ENCODE results near the gene PRMT2. TPM values are rescaled to one million over a fixed set of nuclear protein-coding genes. Genes with fewer than 3 reads are reported as not detected.

The PRMT2 gene
- total and polyA plus RNA-seq, 2 experiments from 2014 or later, result 51.9 to 56.9 TPM

DNA sequence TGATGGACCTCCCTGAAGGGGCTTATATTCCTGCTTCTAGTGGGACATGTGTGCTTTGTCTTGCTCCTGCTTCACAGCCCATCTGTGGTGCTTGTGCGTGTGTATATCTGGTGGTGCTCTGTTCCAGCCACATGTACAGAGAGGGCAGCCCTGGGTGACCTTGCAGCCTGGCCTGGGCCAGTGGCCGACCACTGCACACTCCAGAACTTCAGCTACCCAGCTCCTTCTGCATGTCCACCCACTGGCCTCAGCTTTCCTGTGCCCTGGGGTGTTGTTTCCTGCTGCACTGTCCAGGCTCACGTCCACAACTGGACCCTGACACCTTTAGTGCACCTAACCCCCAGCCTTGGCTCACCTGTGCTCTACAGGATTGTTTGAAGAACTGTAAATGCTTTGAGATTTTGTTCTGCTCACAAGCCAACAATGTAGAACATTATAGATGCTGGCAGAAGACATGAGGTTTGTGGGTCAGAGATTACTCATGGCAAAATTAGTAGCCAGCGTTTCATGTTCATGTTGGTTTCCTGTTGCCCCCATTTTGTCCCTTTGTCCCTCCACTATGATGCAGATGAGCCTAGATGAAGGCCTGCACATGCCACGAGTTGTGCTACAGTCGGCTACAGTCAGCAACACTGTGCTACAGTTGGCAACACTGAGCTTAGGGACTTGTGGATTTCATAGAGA lies 25.3 kb upstream of the PRMT2 start:
- ATAC-seq, result no peak
- Histone ChIP-seq H3F3A (replicated peaks; ENCODE audit: low read depth) (no peaks in the 10 kb centered on the region), H3K27me3 (ENCODE audit: insufficient read depth) (no peaks in the 10 kb centered on the region), H2AFZ (no peak overlapping the region), H3K36me3 (ENCODE audit: insufficient read depth) (no peaks in the 10 kb centered on the region), H3K4me1 (ENCODE audit: insufficient read depth) (peaks cover 5% of the 10 kb centered on the region; the same call in 1 of the 2 replicates), H3K27ac (ENCODE audit: low read depth) (no peak overlapping the region), H3K79me2 (replicated peaks; ENCODE audit: insufficient read depth) (no peaks in the 10 kb centered on the region), H3K9me2 (ENCODE audit: insufficient read depth) (no peaks in the 10 kb centered on the region), H3K4me2 (no peak overlapping the region), H4K20me1 (replicated peaks; ENCODE audit: insufficient read depth) (no peaks in the 10 kb centered on the region), H3K4me3 (no peak overlapping the region)
- H3K27ac Mint-ChIP-seq, result no peak overlapping the region
- H3K4me3 Mint-ChIP-seq, result no peak overlapping the region
- DNase-seq (ENCODE audit: low spot score), result no peak
- H3K36me3 Mint-ChIP-seq (ENCODE audit: low read depth), result 0 out of 3 replicates have a peak, but pooled peaks cover 2% of the 10 kb centered on the region
- H3K27me3 Mint-ChIP-seq (ENCODE audit: insufficient read depth, low read depth, poor library complexity), result no peaks in the 10 kb centered on the region
- H3K9me3 Mint-ChIP-seq, result peaks cover 9% of the 10 kb centered on the region; the same call in 2 of the 3 replicates
- H3K4me1 Mint-ChIP-seq, result peaks cover 4% of the 10 kb centered on the region
- TF ChIP-seq, protein P1, sequence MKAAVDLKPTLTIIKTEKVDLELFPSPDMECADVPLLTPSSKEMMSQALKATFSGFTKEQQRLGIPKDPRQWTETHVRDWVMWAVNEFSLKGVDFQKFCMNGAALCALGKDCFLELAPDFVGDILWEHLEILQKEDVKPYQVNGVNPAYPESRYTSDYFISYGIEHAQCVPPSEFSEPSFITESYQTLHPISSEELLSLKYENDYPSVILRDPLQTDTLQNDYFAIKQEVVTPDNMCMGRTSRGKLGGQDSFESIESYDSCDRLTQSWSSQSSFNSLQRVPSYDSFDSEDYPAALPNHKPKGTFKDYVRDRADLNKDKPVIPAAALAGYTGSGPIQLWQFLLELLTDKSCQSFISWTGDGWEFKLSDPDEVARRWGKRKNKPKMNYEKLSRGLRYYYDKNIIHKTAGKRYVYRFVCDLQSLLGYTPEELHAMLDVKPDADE (IDR thresholded peaks at IDR 0.05), result no peak
- no peak for TF ChIP-seq EZH2 (IDR thresholded peaks at IDR 0.05; ENCODE audit: low read depth, unreplicated experiment)
- TF ChIP-seq NANOG (IDR thresholded peaks at IDR 0.05; ENCODE audit: borderline replicate concordance), result no peak
- TF ChIP-seq, protein P2, sequence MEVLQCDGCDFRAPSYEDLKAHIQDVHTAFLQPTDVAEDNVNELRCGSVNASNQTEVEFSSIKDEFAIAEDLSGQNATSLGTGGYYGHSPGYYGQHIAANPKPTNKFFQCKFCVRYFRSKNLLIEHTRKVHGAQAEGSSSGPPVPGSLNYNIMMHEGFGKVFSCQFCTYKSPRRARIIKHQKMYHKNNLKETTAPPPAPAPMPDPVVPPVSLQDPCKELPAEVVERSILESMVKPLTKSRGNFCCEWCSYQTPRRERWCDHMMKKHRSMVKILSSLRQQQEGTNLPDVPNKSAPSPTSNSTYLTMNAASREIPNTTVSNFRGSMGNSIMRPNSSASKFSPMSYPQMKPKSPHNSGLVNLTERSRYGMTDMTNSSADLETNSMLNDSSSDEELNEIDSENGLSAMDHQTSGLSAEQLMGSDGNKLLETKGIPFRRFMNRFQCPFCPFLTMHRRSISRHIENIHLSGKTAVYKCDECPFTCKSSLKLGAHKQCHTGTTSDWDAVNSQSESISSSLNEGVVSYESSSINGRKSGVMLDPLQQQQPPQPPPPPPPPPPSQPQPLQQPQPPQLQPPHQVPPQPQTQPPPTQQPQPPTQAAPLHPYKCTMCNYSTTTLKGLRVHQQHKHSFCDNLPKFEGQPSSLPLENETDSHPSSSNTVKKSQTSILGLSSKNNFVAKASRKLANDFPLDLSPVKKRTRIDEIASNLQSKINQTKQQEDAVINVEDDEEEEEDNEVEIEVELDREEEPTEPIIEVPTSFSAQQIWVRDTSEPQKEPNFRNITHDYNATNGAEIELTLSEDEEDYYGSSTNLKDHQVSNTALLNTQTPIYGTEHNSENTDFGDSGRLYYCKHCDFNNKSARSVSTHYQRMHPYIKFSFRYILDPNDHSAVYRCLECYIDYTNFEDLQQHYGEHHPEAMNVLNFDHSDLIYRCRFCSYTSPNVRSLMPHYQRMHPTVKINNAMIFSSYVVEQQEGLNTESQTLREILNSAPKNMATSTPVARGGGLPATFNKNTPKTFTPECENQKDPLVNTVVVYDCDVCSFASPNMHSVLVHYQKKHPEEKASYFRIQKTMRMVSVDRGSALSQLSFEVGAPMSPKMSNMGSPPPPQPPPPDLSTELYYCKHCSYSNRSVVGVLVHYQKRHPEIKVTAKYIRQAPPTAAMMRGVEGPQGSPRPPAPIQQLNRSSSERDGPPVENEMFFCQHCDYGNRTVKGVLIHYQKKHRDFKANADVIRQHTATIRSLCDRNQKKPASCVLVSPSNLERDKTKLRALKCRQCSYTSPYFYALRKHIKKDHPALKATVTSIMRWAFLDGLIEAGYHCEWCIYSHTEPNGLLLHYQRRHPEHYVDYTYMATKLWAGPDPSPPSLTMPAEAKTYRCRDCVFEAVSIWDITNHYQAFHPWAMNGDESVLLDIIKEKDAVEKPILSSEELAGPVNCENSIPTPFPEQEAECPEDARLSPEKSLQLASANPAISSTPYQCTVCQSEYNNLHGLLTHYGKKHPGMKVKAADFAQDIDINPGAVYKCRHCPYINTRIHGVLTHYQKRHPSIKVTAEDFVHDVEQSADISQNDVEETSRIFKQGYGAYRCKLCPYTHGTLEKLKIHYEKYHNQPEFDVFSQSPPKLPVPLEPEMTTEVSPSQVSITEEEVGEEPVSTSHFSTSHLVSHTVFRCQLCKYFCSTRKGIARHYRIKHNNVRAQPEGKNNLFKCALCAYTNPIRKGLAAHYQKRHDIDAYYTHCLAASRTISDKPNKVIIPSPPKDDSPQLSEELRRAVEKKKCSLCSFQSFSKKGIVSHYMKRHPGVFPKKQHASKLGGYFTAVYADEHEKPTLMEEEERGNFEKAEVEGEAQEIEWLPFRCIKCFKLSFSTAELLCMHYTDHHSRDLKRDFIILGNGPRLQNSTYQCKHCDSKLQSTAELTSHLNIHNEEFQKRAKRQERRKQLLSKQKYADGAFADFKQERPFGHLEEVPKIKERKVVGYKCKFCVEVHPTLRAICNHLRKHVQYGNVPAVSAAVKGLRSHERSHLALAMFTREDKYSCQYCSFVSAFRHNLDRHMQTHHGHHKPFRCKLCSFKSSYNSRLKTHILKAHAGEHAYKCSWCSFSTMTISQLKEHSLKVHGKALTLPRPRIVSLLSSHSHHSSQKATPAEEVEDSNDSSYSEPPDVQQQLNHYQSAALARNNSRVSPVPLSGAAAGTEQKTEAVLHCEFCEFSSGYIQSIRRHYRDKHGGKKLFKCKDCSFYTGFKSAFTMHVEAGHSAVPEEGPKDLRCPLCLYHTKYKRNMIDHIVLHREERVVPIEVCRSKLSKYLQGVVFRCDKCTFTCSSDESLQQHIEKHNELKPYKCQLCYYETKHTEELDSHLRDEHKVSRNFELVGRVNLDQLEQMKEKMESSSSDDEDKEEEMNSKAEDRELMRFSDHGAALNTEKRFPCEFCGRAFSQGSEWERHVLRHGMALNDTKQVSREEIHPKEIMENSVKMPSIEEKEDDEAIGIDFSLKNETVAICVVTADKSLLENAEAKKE (CRISPR knock-in tag; IDR thresholded peaks at IDR 0.05), result no peak
- TF ChIP-seq ZNF114 (CRISPR knock-in tag; IDR thresholded peaks at IDR 0.05), result no peak
- TF ChIP-seq, protein P3, sequence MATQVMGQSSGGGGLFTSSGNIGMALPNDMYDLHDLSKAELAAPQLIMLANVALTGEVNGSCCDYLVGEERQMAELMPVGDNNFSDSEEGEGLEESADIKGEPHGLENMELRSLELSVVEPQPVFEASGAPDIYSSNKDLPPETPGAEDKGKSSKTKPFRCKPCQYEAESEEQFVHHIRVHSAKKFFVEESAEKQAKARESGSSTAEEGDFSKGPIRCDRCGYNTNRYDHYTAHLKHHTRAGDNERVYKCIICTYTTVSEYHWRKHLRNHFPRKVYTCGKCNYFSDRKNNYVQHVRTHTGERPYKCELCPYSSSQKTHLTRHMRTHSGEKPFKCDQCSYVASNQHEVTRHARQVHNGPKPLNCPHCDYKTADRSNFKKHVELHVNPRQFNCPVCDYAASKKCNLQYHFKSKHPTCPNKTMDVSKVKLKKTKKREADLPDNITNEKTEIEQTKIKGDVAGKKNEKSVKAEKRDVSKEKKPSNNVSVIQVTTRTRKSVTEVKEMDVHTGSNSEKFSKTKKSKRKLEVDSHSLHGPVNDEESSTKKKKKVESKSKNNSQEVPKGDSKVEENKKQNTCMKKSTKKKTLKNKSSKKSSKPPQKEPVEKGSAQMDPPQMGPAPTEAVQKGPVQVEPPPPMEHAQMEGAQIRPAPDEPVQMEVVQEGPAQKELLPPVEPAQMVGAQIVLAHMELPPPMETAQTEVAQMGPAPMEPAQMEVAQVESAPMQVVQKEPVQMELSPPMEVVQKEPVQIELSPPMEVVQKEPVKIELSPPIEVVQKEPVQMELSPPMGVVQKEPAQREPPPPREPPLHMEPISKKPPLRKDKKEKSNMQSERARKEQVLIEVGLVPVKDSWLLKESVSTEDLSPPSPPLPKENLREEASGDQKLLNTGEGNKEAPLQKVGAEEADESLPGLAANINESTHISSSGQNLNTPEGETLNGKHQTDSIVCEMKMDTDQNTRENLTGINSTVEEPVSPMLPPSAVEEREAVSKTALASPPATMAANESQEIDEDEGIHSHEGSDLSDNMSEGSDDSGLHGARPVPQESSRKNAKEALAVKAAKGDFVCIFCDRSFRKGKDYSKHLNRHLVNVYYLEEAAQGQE (IDR thresholded peaks at IDR 0.05; ENCODE audit: unreplicated experiment), result no peak
- no peak for TF ChIP-seq ZNF331 (CRISPR knock-in tag; IDR thresholded peaks at IDR 0.05; ENCODE audit: low read depth)
- no peak for TF ChIP-seq POLR2AphosphoS5 (IDR thresholded peaks at IDR 0.05; ENCODE audit: low read depth)
- TF ChIP-seq, protein P4, sequence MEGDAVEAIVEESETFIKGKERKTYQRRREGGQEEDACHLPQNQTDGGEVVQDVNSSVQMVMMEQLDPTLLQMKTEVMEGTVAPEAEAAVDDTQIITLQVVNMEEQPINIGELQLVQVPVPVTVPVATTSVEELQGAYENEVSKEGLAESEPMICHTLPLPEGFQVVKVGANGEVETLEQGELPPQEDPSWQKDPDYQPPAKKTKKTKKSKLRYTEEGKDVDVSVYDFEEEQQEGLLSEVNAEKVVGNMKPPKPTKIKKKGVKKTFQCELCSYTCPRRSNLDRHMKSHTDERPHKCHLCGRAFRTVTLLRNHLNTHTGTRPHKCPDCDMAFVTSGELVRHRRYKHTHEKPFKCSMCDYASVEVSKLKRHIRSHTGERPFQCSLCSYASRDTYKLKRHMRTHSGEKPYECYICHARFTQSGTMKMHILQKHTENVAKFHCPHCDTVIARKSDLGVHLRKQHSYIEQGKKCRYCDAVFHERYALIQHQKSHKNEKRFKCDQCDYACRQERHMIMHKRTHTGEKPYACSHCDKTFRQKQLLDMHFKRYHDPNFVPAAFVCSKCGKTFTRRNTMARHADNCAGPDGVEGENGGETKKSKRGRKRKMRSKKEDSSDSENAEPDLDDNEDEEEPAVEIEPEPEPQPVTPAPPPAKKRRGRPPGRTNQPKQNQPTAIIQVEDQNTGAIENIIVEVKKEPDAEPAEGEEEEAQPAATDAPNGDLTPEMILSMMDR (conservative IDR thresholded peaks at IDR 0.05; ENCODE audit: low read depth in 2 of 2), result no peak
- no peak for TF ChIP-seq JUNB (IDR thresholded peaks at IDR 0.05; ENCODE audit: unreplicated experiment)
- TF ChIP-seq EZH2phosphoT487 (IDR thresholded peaks at IDR 0.05; ENCODE audit: unreplicated experiment), result no peak
- TF ChIP-seq STAT1 (IDR thresholded peaks at IDR 0.05; ENCODE audit: unreplicated experiment), result no peak
- no peak for TF ChIP-seq CREB1 (CRISPR knock-in tag; IDR thresholded peaks at IDR 0.05; ENCODE audit: low read depth)

Data from GM23338 (cell line).